GM21723 (cell line): ENCODE data around the gene NOS1AP.

Source experiments
- ATAC-seq: cut with Tn5 transposase; IDR thresholded peaks from one replicate; pipeline ENCODE4 v1.9.1; 2021; ENCODE audit warnings: mild to moderate bottlenecking, moderate library complexity; ENCODE audit not compliant: unreplicated experiment

NOS1AP gene

GRCh38 chr1:162088281-162088969 lies 18.9 kb downstream of the NOS1AP start:
- no peak for ATAC-seq

- ATAC-seq: no peak
Measured at GRCh38 chr1:162089748-162090147, 20.3 kb downstream of the NOS1AP start.

GRCh38 chr1:162090378-162090777 lies 20.9 kb downstream of the NOS1AP start:
- no peak for ATAC-seq

- no peak for ATAC-seq
Measured at GRCh38 chr1:162091681-162092524, 22.4 kb downstream of the NOS1AP start.

GRCh38 chr1:162093095-162093494 lies 23.6 kb downstream of the NOS1AP start:
- no peak for ATAC-seq

GRCh38 chr1:162094271-162094670 lies 24.8 kb downstream of the NOS1AP start:
- ATAC-seq: no peak

- ATAC-seq: no peak
Measured at GRCh38 chr1:162094723-162095122, 25.2 kb downstream of the NOS1AP start.

- ATAC-seq: no peak
Measured at GRCh38 chr1:162107911-162108310, 38.4 kb downstream of the NOS1AP start.

GRCh38 chr1:162108426-162108825 lies 38.9 kb downstream of the NOS1AP start:
- no peak for ATAC-seq

- no peak for ATAC-seq
Measured at GRCh38 chr1:162110910-162111309, 41.4 kb downstream of the NOS1AP start.

GRCh38 chr1:162111572-162111971 lies 42.1 kb downstream of the NOS1AP start:
- ATAC-seq: no peak

- no peak for ATAC-seq
Measured at GRCh38 chr1:162113419-162113818, 43.9 kb downstream of the NOS1AP start.

- ATAC-seq: no peak
Measured at GRCh38 chr1:162117039-162117774, 47.7 kb downstream of the NOS1AP start.

GRCh38 chr1:162118063-162118462 lies 48.6 kb downstream of the NOS1AP start:
- no peak for ATAC-seq

GRCh38 chr1:162128693-162129356 lies 59.3 kb downstream of the NOS1AP start:
- no peak for ATAC-seq

GRCh38 chr1:162130308-162130707 lies 60.8 kb downstream of the NOS1AP start:
- no peak for ATAC-seq

- ATAC-seq: no peak
Measured at GRCh38 chr1:162131400-162132321, 62.2 kb downstream of the NOS1AP start.

GRCh38 chr1:162133566-162133965 lies 64.1 kb downstream of the NOS1AP start:
- ATAC-seq: no peak

GRCh38 chr1:162134646-162135045 lies 65.2 kb downstream of the NOS1AP start:
- no peak for ATAC-seq

- no peak for ATAC-seq
Measured at GRCh38 chr1:162135271-162135775, 65.8 kb downstream of the NOS1AP start.
